ENCODE measurements around the gene UBE2E2. TPM values are rescaled to one million over a fixed set of nuclear protein-coding genes. Genes with fewer than 3 reads are reported as not detected.
A peak's percentile ranks its signal among the peaks of the same experiment; 100 is the strongest.

The UBE2E2 gene
- total RNA-seq, 1 donor from 2014 or later: 45.9 TPM

- Histone ChIP-seq H3K4me1 (no peaks in the 10 kb centered on the region), H3K36me3 (no peaks in the 10 kb centered on the region), H3K9me3 (no peaks in the 10 kb centered on the region), H3K27me3 (no peaks in the 10 kb centered on the region), H3K27ac (no peak overlapping the region), H3K4me3 (no peak overlapping the region)
- TF ChIP-seq CTCF (IDR thresholded peaks at IDR 0.05): no peak
- ATAC-seq (peak; percentile 25), DNase-seq (no peak)
- intact Hi-C loops (cut with DNase I): no loop called here
These were observed 113.8 kb downstream of the UBE2E2 start for GRCh38 chr3:23316924-23317323.

GRCh38 chr3:23319366-23320312 lies 116.5 kb downstream of the UBE2E2 start:
- H3K27me3 ChIP-seq: no peaks in the 10 kb centered on the region
- ATAC-seq (no peak), DNase-seq (no peak)
- H3K36me3 ChIP-seq: no peaks in the 10 kb centered on the region
- no peak for TF ChIP-seq CTCF (IDR thresholded peaks at IDR 0.05)
- no peaks in the 10 kb centered on the region for H3K9me3 ChIP-seq
- no peak overlapping the region for H3K4me3 ChIP-seq
- intact Hi-C loops (cut with DNase I): no loop called here
- H3K27ac ChIP-seq: no peak overlapping the region
- peaks cover 8% of the 10 kb centered on the region for H3K4me1 ChIP-seq

GRCh38 chr3:23320586-23321570 lies 117.8 kb downstream of the UBE2E2 start:
- no peaks in the 10 kb centered on the region for H3K9me3 ChIP-seq
- H3K4me1 ChIP-seq: peaks cover 18% of the 10 kb centered on the region
- no peaks in the 10 kb centered on the region for H3K36me3 ChIP-seq
- DNase-seq: no peak
- no peak overlapping the region for H3K4me3 ChIP-seq
- TF ChIP-seq CTCF (IDR thresholded peaks at IDR 0.05): no peak
- no peak for ATAC-seq
- H3K27ac ChIP-seq: no peak overlapping the region
- H3K27me3 ChIP-seq: no peaks in the 10 kb centered on the region
- intact Hi-C loops (cut with DNase I): no loop called here

GRCh38 chr3:23324745-23325144 lies 121.6 kb downstream of the UBE2E2 start:
- ATAC-seq: peak; percentile 49

More at GRCh38 chr3:23324745-23325144, 121.6 kb downstream of the UBE2E2 start:
- no peaks in the 10 kb centered on the region for H3K36me3 ChIP-seq
- no peaks in the 10 kb centered on the region for H3K27me3 ChIP-seq
- intact Hi-C loops (cut with DNase I): no loop called here
- H3K4me3 ChIP-seq: no peak overlapping the region
- no peaks in the 10 kb centered on the region for H3K9me3 ChIP-seq
- H3K27ac ChIP-seq: no peak overlapping the region
- no peak for TF ChIP-seq CTCF (IDR thresholded peaks at IDR 0.05)
- no peak for DNase-seq
- H3K4me1 ChIP-seq: peaks cover 18% of the 10 kb centered on the region

Measured in upper lobe of right lung (tissue), 1 donor.